Chondrocyte (in vitro differentiated cells): ENCODE measurements around the gene MAFG. TPM values are rescaled to one million over a fixed set of nuclear protein-coding genes. Genes with fewer than 3 reads are reported as not detected.

Source experiments
- DNase-seq: peaks from one replicate; pipeline ENCODE4 v3.0.0; 2021; ENCODE audit warnings: mixed read lengths, low spot score
- H3K27ac Mint-ChIP-seq: one replicate; pipeline ENCODE4 v1.8.0; 2021; ENCODE audit warnings: mild to moderate bottlenecking, moderate library complexity, mixed read lengths; ENCODE audit not compliant: unreplicated experiment
- H3K27me3 Mint-ChIP-seq: 2 replicates; pipeline ENCODE4 v1.8.0; 2021; ENCODE audit warnings: low read depth, mixed read lengths
- H3K36me3 Mint-ChIP-seq: 2 replicates; pipeline ENCODE4 v1.8.0; 2021; ENCODE audit warnings: low read depth, mixed read lengths
- H3K4me1 Mint-ChIP-seq: 2 replicates; pipeline ENCODE4 v1.8.0; 2021; ENCODE audit warnings: low read depth, mild to moderate bottlenecking, mixed read lengths
- H3K4me3 Mint-ChIP-seq: one replicate; pipeline ENCODE4 v1.8.0; 2021; ENCODE audit warnings: mild to moderate bottlenecking, moderate library complexity, mixed read lengths; ENCODE audit not compliant: unreplicated experiment
- H3K9me3 Mint-ChIP-seq: 2 replicates; pipeline ENCODE4 v1.8.0; 2021; ENCODE audit warnings: low read depth, mixed read lengths
- CTCF ChIP-seq: fragments of 200-600 bp; sonication (generic); IDR thresholded peaks from 2 replicates; pipeline ENCODE4 v1.5.0; 2021; ENCODE audit warnings: antibody characterized with exemption, mild to moderate bottlenecking, moderate library complexity
- total RNA-seq: library from RNA; stranded (reverse); gene quantifications from 3 replicates; pipeline ENCODE4 v1.2.1, GENCODE V29; 2021

MAFG gene
- total RNA-seq, 1 donor from 2014 or later = 38.1 TPM

GRCh38 chr17:81905993-81906392 is 21.5 kb downstream of the MAFG start:
- no peak for TF ChIP-seq CTCF
- Mint-ChIP-seq H3K27me3 (no peaks in the 10 kb centered on the region), H3K36me3 (peaks cover 4% of the 10 kb centered on the region), H3K4me1 (peaks cover 13% of the 10 kb centered on the region), H3K27ac (no peak overlapping the region), H3K4me3 (no peak overlapping the region), H3K9me3 (no peaks in the 10 kb centered on the region)
- no peak for DNase-seq

- Mint-ChIP-seq H3K4me1 (peaks cover 13% of the 10 kb centered on the region), H3K4me3 (no peak overlapping the region), H3K27me3 (no peaks in the 10 kb centered on the region), H3K36me3 (peaks cover 4% of the 10 kb centered on the region), H3K27ac (no peak overlapping the region), H3K9me3 (no peaks in the 10 kb centered on the region)
- TF ChIP-seq CTCF = no peak
- DNase-seq = no peak
These were observed 22.1 kb downstream of the MAFG start for GRCh38 chr17:81905424-81905875.

- peaks cover 12% of the 10 kb centered on the region for H3K4me1 Mint-ChIP-seq
- DNase-seq = no peak
- H3K4me3 Mint-ChIP-seq = no peak overlapping the region
- H3K36me3 Mint-ChIP-seq = peaks cover 6% of the 10 kb centered on the region
- no peak overlapping the region for H3K27ac Mint-ChIP-seq
- no peaks in the 10 kb centered on the region for H3K27me3 Mint-ChIP-seq
- TF ChIP-seq CTCF = no peak
- no peaks in the 10 kb centered on the region for H3K9me3 Mint-ChIP-seq
These were observed 22.7 kb downstream of the MAFG start for GRCh38 chr17:81904600-81905423.

- Mint-ChIP-seq H3K36me3 (peaks cover 6% of the 10 kb centered on the region), H3K27me3 (no peaks in the 10 kb centered on the region), H3K4me3 (no peak overlapping the region), H3K27ac (no peak overlapping the region), H3K4me1 (peaks cover 11% of the 10 kb centered on the region), H3K9me3 (no peaks in the 10 kb centered on the region)
- DNase-seq = no peak
- TF ChIP-seq CTCF = no peak
These were observed 23.5 kb downstream of the MAFG start for GRCh38 chr17:81903896-81904599.

GRCh38 chr17:81903415-81903831 is 24.1 kb downstream of the MAFG start:
- Mint-ChIP-seq H3K9me3 (no peaks in the 10 kb centered on the region), H3K27ac (no peak overlapping the region), H3K4me1 (peaks cover 16% of the 10 kb centered on the region), H3K36me3 (peaks cover 5% of the 10 kb centered on the region), H3K4me3 (peak overlapping the region; percentile 9), H3K27me3 (no peaks in the 10 kb centered on the region)
- TF ChIP-seq CTCF = no peak
- DNase-seq = no peak
